Measurements from ENCODE around the gene ATOH8.

The ATOH8 gene

DNA sequence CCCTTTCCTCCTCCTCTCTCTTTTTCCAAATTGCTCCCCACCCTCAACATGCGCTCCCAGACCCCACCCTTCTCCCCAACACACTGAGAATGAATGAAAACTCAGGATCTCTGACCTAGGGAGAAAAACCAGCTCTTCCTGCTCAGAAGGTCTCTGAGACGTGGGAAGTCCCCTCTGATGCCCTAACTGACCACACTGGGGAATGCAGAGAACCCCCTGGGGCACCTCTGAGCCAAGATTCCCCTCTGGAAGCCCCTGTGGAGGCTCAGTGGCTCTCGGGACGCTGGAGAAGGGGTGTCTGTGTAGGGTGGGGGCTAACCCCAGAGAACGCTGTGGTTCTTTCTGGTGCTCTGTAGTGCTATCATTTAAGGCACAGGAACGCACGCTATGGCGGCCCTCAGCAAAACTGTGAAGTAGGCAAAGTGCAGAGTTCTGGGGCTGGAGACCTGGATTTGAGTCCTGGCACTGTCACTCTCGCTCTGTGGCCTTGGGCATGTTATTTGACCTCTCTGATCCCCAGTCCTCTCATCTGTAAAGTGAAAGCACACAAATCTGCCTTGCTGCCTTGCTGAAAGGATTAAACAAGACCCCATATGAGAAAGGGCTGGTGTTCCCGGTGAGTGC, 17.1 kb downstream of the ATOH8 start:
- no peak for DNase-seq (ENCODE audit: low spot score)

DNA sequence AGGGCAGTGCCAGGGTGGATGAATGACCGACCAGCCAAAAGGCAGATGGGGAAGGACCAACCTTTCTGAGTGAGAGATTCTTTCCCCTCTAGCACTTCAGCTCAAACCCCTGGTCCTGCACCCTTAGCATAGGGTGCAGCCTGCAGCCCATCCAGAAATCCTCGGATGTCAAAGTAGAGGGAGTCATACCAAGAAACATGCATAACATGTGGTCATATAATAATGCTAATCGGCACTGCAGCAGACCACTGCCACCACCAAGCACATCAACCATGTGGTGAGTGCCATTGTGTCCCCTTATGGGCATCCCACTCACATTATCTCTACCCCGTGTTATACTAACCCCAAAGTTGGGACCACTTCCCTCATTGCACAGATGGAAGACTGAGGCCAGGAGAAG, 17.7 kb downstream of the ATOH8 start:
- no peak for DNase-seq (ENCODE audit: low spot score)

DNA sequence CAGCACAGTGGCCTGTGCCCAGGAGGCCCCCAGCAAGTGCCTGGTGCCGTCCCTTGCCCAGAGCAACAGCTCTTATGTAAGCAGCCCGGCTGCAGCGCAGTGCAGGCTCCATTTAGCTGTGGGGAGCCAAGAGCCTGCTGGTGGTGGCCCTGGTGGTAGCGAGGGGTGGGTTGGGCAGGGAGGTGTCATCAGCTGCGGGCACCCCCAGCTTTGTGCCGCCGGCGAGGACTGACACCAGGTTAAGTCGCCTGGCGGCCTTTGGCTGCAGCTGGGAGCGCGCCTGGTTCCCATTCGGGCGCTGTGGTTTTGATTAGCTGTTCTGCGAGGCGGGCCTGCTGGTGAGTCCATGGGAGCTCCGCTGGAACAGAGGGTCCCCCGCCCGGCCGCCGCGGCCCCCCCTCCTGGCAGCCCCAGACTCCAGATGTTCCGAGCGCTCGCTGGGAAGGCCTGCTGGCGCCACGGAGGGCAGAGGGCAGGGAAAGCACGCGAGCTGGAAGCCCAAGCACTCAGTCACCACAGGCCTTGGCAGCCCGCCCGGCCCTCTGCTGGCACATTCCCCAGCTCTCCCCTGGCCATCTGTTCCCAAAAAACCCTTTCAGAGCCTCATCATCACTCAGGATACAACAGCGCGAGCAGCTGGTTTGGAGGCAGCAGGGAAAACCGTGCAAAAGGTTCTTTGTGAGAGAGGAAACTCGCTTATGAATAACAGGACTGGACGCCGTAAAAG, 18.4 kb downstream of the ATOH8 start:
- peak; percentile 92 for DNase-seq (ENCODE audit: low spot score)

DNA sequence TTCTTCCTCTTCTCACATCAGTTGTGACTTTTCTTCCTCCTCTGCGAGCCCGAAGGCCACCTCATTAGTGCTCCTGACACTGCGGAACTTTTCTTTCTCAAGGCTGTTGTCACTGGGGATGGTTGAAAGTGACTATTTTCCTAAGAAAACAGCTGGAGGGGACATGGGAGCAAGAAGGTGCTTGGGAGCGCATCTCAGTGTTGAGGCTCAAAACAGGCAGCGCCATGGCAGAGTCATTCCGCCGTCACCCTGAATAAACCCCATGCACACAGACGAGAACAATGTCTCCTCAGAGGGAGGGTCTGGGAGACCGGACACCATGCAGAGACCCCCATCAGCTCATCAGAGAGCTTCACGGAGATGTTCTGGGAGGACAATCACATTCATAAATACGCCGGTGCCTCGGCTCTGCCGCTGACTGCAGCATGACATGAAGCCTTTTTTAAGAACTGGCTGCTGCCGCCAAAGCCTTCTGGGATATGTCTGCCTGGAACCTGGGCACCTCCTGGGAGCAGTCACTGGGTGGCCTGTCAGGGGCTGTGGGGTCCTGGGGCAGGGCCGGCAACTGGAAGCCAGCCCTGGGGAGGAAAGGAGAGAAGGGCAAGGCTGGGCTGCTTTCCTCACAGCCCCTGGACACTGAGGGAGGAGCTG, 19.2 kb downstream of the ATOH8 start:
- no peak for DNase-seq (ENCODE audit: low spot score)

DNA sequence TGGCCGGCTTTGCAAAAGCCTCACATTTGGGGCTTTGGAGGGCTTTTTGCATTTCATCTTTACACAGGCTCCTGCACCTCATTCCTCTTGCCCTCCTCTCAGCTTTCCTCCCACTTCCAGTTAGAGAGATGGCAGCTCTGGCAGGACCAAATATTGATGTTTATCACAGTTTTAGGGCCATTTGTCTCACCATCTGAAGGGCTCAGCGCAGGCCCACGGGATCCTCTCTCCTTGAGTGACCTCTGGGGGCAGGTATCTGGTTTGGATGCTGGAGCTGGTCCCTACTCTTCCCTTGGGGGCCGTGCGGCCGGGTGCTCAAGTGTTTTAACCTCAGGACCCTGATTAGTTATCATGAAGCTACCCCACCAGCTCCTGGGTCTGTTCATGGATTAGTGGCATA, 19.9 kb downstream of the ATOH8 start:
- DNase-seq (ENCODE audit: low spot score), result no peak

DNA sequence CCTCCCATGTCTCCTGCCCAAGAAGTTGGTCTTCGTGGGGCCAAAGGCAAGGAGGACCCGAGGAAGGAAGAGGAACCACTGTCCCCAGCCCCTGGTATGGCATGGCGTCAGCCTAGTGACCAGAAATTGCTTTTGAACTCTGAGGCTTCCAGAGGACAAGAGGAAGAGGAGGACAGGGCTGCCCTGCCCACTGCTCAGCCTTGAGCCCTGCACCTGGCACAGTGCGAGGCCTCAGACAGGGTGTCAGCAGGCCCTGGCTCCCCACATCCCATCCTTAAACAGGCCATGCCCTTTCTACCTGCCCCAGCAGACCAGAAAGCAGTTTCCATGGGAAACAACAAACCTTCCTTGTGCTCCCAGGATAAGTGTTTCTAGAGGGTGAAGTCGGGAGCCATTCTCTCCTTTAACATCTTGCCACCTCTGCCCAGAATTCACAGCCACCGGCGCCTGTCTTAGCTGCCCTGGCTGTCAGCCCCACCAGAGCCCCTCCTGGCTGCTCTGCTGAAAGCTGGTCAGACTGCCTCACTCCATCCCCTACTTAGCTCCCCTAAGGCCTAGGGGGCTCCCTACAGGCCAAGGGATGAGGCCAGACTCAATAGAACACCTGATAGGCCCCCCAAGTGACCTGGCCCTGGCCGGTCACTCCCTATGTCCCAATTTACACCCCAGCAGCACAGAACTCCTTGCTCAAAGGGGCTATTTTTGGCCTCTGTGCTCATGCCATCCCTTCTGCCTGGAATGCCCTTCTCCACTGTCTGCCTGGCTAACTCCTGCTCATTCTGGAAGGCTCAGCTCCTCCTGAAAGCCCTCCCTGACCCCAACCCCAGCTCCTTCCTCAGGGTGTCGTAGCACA, 20.6 kb downstream of the ATOH8 start:
- no peak for DNase-seq (ENCODE audit: low spot score)

DNA sequence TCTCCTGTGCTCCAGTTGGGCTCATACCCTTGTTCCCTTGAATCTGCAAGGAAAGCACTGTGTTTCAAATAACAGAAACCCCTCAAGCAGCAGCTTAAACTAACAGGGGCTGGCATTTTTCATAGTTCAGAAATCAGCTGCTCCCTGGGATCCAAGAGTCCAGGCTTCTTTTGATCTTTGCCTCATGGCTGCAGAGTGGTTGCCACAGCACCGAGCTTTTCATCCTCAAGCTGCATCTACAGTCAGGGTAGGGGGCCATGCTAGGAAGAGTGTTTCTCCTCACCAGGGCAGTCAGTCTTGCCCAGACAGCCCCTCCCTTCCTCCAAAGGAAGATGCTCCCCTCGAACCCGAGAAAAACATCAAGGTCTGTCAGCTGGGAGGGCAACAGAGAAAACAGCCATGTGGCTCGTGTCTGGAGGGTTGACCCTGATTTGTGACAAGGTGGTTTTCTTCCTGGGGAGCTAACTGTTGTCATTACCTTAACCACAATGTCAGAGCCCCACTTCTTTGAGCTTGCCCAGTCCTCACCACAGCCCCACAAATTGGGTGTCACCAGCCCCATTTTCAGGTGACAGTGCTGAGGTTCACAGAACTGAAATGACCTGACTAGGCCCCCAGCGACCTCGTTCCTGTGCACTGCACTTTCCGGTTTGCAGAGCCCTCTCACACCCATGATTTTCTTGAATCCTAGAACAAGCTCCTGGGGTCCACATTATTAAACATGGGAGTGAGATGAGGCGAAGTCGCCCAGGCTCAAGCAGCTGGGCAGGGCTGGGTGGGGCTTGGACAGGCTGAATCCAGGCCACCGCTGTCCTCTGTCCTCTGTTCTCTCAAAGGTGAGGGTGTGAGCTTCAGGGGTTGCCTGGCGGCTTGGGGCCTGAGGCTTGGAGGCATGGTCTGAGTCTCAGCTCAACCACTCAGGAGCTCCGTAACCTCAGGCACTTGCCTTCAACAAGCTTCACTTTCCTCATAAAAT, 21.9 kb downstream of the ATOH8 start:
- DNase-seq (ENCODE audit: low spot score), result no peak

DNA sequence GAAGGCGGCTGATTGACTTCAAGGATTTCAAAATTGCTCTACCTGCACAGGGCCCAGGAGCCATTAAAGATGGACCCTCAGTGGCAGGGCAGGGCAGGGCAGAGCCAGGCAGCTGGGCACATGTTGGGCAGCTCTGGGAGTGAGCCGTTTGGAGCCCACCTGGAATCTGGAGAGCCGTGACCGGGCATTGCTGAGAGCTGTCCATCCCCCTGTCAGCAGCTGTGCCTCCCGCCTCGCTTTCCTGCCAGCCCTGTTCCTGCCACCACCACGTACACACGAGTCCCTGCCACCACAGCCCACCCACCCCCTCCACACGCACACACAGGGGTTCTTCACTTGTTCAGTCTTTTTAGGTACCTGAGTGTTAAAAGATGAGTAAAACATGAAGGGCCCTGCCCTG, 22.9 kb downstream of the ATOH8 start:
- DNase-seq (ENCODE audit: low spot score), result no peak

DNA sequence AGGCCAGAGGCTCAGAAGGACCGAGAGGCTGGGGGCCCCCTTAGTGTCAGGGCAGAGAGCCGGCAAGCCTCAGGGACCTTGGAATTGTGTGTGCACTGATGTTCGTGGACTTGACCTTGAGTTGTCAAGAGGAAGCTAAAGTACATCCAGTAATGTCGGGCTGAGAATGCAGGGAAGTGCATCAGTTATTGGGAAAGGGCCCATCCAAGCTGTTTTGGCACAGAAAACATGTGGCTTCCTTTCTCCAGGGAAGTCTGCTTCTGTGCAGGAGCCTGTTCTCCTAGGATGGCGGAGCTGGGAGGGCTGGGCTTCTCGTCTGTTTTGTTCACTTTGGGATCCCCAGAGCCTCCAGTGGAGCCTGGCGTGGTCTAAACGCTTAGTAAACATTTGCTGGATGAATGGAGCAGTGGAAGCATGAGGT, 23.7 kb downstream of the ATOH8 start:
- DNase-seq (ENCODE audit: low spot score), result no peak

DNA sequence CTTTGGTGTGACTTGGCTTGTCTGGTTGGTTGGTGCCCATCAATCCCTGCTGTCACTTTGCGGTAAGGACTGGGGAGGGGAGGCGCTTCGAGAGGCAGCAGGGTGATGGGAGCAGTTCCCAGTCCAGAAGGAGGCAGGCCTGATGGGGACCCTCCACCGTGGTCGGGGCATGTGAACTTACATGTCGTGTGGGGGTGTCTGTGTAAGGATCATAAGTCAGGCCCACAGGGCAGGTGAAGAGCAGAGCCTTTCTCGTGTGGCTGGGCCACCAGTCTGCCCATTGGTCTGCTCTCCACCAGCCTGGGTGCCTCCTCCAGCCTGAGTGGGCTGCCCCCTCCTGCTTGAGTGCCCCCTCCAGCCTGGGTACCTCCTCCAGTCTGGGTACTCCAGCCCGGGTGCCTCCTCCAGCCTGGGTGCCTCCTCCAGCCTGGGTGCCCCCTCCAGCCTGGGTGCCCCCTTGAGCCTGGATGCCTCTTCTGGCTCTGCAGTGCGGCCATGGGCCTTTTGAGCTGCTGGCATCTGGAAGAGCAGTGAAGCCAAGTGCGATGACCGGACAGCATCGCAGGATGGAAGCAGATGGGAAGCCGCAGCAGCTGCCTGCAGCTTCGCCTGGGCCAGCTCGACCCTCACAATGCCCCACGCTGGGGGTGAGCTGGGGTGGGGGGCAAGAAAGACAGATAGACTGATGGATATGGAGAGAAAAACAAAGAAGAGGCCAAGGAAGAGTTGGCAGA, 25.0 kb downstream of the ATOH8 start:
- no peak for DNase-seq (ENCODE audit: low spot score)

DNA sequence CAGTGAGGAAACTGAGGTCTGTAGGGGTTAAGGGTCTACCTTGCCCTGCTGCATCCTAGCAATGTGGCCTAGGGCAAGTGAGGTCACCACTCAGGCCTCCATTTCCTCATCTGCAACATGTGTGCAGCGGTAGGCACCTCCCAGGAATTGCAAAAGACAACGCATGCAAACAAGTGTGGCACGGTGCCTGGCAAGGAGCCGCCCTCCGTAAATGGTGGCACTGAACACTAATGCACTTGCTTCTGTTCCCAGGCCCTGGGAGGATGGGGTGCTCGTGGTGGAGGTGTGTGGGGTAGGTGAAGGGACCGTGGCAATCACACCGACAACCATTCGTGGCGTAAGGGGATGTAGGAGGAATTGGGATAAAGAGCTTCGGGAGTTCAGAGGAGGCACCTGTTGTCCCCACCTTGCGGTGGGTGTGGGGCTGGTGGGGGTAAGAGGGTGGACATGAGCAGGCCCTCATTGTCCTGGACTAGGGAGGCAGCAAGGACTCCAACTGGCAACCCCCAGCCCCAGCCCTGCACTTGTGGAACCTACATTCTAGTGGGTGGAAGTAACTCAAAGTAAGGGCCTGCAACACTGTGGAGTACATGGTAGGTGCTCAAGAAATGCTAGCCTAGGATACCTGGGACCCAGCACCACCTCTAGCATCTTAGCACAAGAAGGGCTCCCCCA, 26.0 kb downstream of the ATOH8 start:
- DNase-seq (ENCODE audit: low spot score), result no peak

DNA sequence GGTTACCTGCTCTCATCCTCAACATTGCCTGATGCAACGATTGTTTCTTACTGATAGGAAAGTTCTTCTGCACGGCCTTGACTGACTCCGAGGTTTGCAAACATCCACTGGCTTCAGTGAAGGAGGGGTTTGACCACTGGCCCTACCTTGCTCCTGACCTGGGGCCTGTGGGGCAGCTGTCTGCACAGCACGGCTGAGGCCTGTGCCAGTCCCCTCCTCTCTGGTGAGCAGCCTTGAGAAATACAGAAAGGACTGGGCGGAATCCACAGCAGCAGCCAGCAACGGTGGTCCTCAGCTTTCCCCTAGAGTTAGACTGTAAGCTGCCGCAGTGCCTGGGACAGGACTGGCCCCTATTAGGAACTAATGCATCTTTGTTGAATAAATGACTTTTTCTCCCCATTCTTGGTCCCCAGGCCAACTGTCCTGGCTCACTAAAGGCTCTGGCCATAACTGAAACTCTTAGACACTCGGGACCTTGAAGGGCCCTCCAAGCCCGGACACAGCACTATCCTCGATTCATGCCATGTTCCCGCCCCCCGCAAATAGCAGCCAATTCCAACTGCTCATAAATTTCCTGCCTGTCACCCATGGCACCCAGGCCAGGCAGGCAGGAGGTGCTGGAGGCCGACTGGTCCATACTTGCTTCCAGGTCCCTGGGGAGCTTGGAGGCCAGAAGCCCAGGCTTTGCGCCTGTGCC, 26.7 kb downstream of the ATOH8 start:
- DNase-seq (ENCODE audit: low spot score), result no peak

DNA sequence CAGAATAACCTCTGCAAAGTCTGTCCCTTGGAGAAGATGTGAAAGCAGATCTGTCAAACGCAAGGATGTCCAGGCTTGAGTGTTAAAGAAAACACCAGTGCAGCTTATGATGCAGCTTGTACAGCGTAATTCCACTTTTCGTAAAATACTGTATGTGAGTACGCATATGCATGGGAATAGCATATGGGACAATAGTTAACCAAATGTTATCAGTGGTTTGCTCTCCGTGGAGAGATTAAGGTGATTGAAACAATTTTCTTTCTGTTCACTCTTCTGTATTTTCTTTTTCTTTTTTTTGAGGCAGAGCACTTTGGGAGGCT, 27.2 kb downstream of the ATOH8 start:
- no peak for DNase-seq (ENCODE audit: low spot score)

DNA sequence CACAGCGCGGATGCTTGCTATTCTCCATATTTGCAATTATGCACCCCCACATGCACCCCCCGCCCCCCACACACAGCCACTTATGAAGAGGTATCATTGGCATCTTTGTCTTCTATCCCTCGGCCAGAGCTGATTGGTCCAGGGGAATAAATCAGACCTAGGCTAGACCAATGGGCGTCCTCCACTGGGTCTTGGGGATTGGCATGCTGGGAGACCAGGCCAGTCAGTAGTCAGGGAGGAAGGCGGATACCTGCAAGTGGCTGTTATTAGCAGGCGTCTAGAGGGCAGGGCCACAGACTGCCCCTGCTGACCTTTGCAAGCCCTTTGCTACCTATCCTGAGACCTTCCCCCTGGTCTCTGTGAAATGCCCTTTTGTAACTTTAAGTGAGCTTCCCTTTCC, 30.0 kb downstream of the ATOH8 start:
- DNase-seq (ENCODE audit: low spot score), result no peak

DNA sequence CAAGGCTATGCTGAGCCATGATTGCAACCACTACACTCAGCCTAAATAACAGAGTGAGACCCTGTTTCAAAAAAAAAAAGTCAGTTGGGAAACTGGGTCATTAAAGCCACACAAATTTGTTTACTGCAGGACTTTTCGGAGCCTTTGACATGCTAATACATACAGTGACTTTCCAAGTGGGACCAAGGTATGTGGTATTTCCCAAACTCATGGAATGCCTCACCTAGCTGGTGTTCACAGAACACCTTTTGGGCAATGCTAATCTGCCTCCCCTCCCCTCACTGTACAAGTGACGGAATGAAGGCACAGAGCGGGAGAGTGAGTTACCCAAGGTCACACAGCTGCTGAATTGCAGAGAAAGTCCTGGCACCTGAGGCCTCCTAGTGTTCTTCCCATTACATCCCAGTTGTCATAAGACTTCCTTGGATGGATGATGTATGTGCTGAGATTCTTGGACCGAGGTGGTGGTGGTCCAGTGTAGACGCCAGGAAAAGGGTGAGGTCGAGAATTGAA, 30.7 kb downstream of the ATOH8 start:
- no peak for DNase-seq (ENCODE audit: low spot score)

DNA sequence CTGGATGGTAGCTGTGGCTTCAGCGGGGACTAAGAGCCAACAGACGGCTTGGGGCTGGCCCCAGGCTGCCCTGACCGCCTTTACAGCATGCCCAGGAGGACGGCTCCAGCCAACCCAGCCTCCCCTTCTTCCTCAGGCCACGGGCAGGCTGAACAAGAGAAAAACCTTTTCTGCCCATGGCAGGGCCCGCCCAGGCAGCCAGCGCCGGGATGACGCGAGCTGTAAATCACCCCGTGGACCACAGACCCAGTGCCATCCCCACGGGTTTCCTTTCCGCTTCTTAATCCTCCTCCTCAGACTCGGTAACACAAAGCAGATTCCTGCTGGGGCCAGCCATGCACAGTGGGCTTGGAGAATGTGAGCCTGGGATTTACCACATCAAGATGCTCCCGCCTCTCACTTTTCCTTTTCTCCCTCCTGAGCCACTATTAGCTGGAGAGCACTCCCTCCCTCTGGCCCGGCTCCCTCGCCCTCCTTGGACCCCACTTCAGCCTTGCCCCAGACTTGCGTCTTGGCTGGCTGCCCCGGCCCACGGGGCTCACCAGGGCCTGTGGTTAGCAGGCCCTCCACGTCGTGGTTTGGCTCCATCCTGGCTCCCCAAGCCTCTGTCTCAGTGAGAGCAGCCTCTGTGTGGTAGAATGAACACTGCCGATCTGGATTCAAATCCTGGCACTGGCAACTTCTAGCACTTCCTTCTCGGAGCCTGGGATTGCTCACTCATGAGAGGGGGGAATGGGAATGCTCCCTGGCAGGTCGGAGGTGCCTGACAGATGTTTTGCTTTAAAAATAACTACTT, 31.4 kb downstream of the ATOH8 start:
- no peak for DNase-seq (ENCODE audit: low spot score)

DNA sequence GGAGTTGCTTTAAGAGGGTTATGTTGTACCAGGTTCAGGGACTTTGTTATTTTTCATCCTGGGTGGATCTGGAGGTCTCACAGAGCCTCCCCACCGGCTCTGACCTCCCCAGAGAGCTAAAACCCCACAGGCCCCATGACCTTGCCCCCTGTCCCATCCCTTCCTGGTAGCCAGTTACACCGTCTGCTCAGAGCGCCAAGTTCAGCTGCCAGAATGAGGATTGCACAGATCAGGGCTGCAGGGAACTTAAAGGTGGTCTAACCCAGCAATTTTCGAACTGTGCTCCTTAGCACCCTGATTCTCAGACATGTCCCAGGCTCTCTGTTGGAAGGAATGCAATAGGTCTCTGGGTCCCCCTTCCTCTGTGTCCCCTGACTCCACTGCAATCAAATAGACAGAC, 32.1 kb downstream of the ATOH8 start:
- DNase-seq (ENCODE audit: low spot score), result no peak

DNA sequence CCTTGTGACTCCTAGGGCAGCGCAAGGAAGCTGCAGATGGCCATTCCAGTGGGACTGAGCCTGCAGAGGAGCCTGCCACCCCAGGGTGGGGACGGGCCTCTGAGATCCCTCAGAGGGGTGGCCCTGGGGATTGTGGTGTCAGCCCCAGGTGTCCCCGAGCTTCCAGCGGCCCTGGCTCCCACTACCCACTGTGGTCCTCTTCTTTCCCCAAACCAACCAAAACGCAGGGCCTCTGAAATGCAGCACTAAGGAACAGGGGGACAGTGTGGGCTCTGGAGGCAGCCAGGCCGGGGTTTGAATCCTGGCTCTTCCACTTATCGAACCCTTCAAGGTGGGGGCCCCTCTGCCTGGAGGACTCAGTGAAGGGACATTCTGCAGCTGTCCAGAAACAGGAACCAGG, 32.7 kb downstream of the ATOH8 start:
- DNase-seq (ENCODE audit: low spot score), result no peak

DNA sequence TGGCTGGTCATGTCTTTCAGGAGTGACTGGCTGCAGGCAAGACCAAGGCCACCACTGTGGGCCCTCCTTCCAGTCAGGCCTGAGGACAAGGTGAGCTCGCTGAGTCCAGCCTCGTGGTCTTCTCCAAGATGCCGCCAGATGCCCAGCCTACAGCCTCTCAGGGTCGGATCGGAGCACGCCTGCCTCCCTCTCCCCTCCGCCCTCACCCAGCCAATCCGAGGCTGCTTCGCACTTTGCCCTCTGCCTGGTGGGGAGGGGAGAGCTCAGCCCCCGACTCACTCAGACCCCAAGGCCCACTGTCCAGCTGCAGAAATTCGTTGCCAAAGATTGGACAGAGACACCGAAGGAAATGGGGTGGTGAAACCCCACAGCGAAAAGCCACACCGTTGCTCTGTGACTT, 33.1 kb downstream of the ATOH8 start:
- no peak for DNase-seq (ENCODE audit: low spot score)

Data from RKO (cell line).